ENCODE results near the gene RAP1GDS1. TPM values are rescaled to one million over a fixed set of nuclear protein-coding genes. Genes with fewer than 3 reads are reported as not detected.

The RAP1GDS1 gene
- total and polyA plus RNA-seq, 4 donors, result 11.2 to 19.4 (median 16.0) TPM

GRCh38 chr4:98300706-98301105 is 39.5 kb downstream of the RAP1GDS1 start:
- Histone ChIP-seq H3K27me3 (ENCODE audit: control insufficient read depth in 4 of 4, insufficient read depth in 4 of 4, low read length in 3 of 4) (no peaks in the 10 kb centered on the region), H3K36me3 (ENCODE audit: control insufficient read depth in 4 of 4, insufficient read depth in 3 of 4, low read depth in 1 of 4, low read length in 3 of 4) (no peaks in the 10 kb centered on the region), H3K27ac (ENCODE audit: low read depth in 1 of 2, low read length in 2 of 2) (no peak overlapping the region), H3K4me3 (ENCODE audit: low read depth in 1 of 3, low read length in 3 of 3) (no peak overlapping the region), H3K9ac (ENCODE audit: low read depth in 1 of 2, low read length in 2 of 2) (no peak overlapping the region), H3K9me3 (ENCODE audit: control insufficient read depth in 4 of 4, low read length in 3 of 4) (peaks cover 0 to 3% (median 0%) of the 10 kb centered on the region in 4 donors), H3K4me1 (ENCODE audit: control insufficient read depth in 4 of 4, insufficient read depth in 4 of 4, low read length in 3 of 4) (no peaks in the 10 kb centered on the region)
- DNase-seq (ENCODE audit: low spot score), result no peak
- TF ChIP-seq JUND (IDR thresholded peaks at IDR 0.05), result no peak
- TF ChIP-seq REST (IDR thresholded peaks at IDR 0.05), result no peak
- TF ChIP-seq MAX (IDR thresholded peaks at IDR 0.05), result no peak

GRCh38 chr4:98305576-98305975 is 44.4 kb downstream of the RAP1GDS1 start:
- no peaks in the 10 kb centered on the region for H3K27me3 ChIP-seq (ENCODE audit: control insufficient read depth in 4 of 4, insufficient read depth in 4 of 4, low read length in 3 of 4)

More at GRCh38 chr4:98305576-98305975, 44.4 kb downstream of the RAP1GDS1 start:
- no peak for DNase-seq (ENCODE audit: low spot score)
- TF ChIP-seq FOXA2 (IDR thresholded peaks at IDR 0.05), result no peak
- no peak for TF ChIP-seq HNF4A (conservative IDR thresholded peaks at IDR 0.05)
- TF ChIP-seq CTCF (IDR thresholded peaks at IDR 0.05; ENCODE audit: low read depth, low read length, missing input control), result no peak
- no peak for TF ChIP-seq TAF1 (conservative IDR thresholded peaks at IDR 0.05)
- TF ChIP-seq RAD21 (IDR thresholded peaks at IDR 0.05), result no peak
- TF ChIP-seq JUND (IDR thresholded peaks at IDR 0.05), result no peak
- TF ChIP-seq ZBTB33 (IDR thresholded peaks at IDR 0.05), result no peak
- TF ChIP-seq EGR1 (IDR thresholded peaks at IDR 0.05; ENCODE audit: low read depth in 2 of 2), result no peak
- TF ChIP-seq GABPA (IDR thresholded peaks at IDR 0.05 in 1 of 2, conservative IDR thresholded peaks at IDR 0.05 in 1 of 2), result no peak
- TF ChIP-seq REST (IDR thresholded peaks at IDR 0.05), result no peak
- no peak for TF ChIP-seq FOXA1 (IDR thresholded peaks at IDR 0.05)
- no peak for TF ChIP-seq MAX (IDR thresholded peaks at IDR 0.05)
- Histone ChIP-seq H3K36me3 (ENCODE audit: control insufficient read depth in 4 of 4, insufficient read depth in 3 of 4, low read depth in 1 of 4, low read length in 3 of 4) (no peaks in the 10 kb centered on the region), H3K4me1 (ENCODE audit: control insufficient read depth in 4 of 4, insufficient read depth in 4 of 4, low read length in 3 of 4) (no peaks in the 10 kb centered on the region), H3K9ac (ENCODE audit: low read depth in 1 of 2, low read length in 2 of 2) (no peak overlapping the region), H3K27ac (ENCODE audit: low read depth in 1 of 2, low read length in 2 of 2) (no peak overlapping the region), H3K4me3 (ENCODE audit: low read depth in 1 of 3, low read length in 3 of 3) (no peak overlapping the region), H3K9me3 (ENCODE audit: control insufficient read depth in 4 of 4, low read length in 3 of 4) (peaks cover 0 to 3% (median 0%) of the 10 kb centered on the region in 4 donors)
- 95% methylated on average over 1 of the region's 1 CpG for WGBS
